ENCODE data around the gene LYRM1.

- no peak for TF ChIP-seq CTCF (conservative IDR thresholded peaks at IDR 0.05; ENCODE audit: low read depth, low read length)
- TF ChIP-seq CHD1 (IDR thresholded peaks at IDR 0.05; ENCODE audit: low read depth, low read length) = no peak
- TF ChIP-seq, protein P1, sequence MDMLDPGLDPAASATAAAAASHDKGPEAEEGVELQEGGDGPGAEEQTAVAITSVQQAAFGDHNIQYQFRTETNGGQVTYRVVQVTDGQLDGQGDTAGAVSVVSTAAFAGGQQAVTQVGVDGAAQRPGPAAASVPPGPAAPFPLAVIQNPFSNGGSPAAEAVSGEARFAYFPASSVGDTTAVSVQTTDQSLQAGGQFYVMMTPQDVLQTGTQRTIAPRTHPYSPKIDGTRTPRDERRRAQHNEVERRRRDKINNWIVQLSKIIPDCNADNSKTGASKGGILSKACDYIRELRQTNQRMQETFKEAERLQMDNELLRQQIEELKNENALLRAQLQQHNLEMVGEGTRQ (IDR thresholded peaks at IDR 0.05; ENCODE audit: low read depth, low read length) = no peak
- no peak for TF ChIP-seq SMC3 (IDR thresholded peaks at IDR 0.05; ENCODE audit: low read depth, low read length)
- TF ChIP-seq RAD21 (IDR thresholded peaks at IDR 0.05; ENCODE audit: low read length) = no peak
- TF ChIP-seq MAFK (IDR thresholded peaks at IDR 0.05; ENCODE audit: low read depth, low read length) = no peak
These were observed 70.8 kb downstream of the LYRM1 start for GRCh38 chr16:20971401-20971800.

Measured in IMR-90 (cell line).